H4 (cell line): ENCODE results near the gene SLC25A23. TPM values are rescaled to one million over a fixed set of nuclear protein-coding genes. Genes with fewer than 3 reads are reported as not detected.
"Not testable (repeated sequence)": the region's sequence is repeated elsewhere in the genome, so short reads cannot be mapped to it uniquely, and the experiment has no call there.

ENCODE experiments used
- DNase-seq: peaks from one replicate; pipeline ENCODE4 v3.0.0-alpha.2; 2015; ENCODE audit warnings: low spot score
- total RNA-seq: library from RNA; depleted of rRNA; stranded (reverse); fragments of >200 nt; shearing (Covaris generic); gene quantifications from 2 replicates; pipeline ENCODE4 v1.2.3, GENCODE V29; 2014; rRNA removed

The SLC25A23 gene
- total RNA-seq, 1 experiment from 2014 or later = 16.6 TPM

DNA sequence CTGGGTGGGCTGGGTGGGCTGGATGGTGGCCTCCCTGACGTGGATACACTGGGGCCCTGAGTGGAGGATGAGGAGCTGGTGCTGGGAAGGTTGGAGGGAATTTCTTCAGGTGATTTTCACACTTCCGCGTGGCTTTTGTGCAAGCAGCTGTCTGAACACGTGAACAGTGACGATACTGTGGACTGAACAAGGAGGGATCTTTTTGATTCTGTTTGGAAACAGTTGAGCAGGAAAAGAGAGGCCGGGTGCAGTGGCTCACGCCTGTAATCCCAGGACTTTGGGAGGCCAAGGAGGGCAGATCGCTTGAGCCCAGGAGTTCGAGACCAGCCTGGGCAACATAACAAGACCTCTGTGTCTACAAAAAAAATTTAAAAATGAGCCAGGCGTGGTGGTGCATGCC lies 57.5 kb downstream of the SLC25A23 start:
- no peak for DNase-seq

DNA sequence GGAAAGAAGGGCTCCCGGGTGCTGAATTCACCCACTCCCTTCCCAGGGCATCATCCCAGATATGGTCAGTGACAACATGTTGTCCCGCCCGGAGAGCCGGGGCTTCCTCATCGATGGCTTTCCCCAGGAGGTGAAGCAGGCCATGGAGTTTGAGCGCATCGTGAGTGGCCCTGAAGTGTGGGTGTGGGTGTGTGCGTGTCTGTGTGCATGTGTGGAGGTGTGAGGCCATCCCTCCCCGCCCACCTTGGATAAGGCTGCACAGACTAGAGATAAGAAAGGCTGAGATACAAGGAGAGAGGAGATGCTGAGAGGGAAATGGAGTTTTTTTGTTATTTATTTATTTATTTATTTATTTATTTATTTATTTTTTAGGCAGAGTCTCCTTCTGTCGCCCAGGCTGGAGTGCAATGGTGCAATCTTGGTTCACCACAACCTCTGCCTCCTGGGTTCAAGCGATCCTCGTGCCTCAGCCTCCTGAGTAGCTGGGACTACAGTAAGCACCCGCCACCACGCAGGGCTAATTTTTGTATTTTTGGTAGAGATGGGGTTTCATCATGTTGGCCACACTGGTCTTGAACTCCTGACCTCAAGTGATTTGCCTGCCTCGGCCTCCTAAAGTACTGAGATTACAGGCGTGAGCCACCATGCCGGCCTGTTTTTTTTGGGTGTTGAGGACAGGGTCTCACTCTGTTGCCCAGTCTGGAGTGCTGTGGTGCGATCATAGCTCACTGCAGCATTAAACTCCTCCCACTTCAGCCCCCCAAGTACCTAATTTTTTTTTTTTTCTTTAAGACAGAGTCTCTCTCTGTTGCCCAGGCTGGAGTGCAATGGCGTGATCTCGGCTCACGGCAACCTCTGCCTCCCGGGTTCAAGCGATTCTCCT lies 59.3 kb downstream of the SLC25A23 start:
- DNase-seq = not testable (repeated sequence)

DNA sequence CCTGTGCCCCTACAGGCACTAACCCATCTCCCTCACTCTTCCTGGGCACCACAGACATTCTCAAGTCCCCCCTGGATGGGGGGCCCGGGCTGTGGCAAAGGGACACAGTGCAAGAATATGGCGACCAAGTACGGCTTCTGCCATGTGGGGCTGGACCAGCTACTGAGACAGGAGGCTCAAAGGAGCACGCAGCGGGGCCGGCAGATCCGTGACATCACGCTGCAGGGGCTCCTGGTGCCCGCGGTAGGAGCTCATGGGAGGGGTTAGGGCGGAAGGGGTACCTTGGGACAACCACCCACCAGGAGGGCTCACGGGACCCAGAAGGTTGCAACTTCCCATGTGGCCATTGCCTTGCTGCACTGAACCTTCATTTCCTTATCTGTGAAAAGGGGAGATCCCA lies 63.3 kb downstream of the SLC25A23 start:
- DNase-seq = no peak

DNA sequence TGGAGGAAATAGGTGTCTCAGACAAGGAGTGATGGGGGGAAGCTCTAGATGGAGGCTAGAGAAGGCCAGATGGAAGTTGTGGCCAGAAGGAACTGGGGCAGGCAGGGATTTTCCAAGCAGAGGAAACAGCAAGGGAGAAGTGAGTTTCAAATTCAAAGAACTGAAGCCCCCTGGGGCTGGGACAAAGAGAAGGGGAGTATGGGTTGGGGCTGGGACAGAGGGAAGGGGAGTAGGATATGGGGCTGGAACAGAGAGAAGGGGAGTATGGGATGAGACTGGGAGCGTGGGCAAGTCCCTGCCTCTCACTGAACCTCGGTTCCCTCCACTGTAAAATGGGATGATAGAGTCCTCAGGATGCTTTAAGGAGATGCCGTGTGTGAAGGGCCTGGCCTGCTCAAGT lies 64.8 kb downstream of the SLC25A23 start:
- no peak for DNase-seq

DNA sequence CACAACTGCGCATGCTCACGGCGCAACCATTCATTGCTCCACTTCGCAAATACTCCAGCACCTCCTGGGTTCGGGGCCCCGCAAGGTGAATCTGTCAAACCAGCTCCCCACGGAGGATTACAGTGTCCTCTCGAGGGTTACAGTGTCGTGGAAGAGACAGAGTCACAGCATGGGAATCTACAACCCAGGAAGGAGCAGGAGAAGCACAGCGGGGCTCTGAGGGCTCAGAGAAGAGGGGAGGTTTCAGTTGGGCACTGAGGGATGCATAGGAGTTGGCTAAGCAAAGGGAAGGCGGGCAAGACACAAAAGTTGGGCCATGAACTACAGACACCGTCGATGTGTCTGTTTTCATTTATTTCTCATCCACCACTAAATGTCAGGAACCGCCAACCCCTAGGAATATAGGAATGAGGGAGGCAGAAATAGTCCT lies 65.6 kb downstream of the SLC25A23 start:
- no peak for DNase-seq

DNA sequence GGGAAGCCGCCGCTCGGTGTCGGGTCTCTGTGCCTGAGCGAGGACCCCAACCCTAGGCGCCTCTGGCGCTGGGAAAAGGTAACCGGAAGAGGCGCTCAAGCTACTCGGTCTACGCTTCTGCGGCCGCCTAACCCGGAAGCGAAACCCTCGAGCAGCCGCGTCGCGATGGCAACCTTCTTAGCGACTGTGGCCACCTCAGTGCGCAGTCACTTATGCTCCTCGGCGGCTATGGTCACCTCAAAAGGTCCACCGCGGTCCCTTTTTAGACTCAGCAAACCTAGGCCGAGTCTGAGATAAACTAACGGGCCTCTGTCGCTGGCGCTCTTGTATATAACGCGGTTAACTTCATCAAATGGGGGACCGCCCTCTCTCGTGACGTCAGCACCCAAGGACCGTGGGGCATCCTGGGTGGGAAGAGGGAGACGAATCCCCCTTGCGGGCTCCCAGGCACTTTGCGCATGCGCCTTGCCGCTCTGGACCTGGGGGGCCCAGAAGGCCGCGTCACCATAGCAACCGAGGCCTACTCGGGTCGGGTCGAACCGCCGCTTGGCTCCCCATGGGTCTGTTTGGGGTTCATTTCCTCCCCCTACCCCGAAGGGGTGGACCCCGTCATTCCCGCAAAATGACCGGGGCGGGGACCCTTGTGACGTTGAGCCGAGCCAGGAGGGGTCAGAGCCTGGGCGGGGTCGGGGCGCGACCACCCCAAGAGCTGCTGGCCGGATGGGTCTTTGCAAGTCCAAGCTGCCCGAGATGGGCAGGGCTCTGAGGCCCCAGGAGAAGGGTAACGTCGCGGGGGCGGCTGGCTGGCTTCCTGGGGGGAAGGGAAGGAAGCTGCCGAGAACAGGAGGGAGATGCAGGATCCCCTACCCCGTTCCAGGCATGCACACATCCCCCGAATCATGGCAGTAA lies 66.3 kb downstream of the SLC25A23 start, which contains the start of gene GTF2F1:
TSS of gene GTF2F1 (minus strand) at position 91 of the 909 bp plus-strand sequence. CDS start 169 bp downstream, outside the sequence.
- peak; percentile 89 for DNase-seq

DNA sequence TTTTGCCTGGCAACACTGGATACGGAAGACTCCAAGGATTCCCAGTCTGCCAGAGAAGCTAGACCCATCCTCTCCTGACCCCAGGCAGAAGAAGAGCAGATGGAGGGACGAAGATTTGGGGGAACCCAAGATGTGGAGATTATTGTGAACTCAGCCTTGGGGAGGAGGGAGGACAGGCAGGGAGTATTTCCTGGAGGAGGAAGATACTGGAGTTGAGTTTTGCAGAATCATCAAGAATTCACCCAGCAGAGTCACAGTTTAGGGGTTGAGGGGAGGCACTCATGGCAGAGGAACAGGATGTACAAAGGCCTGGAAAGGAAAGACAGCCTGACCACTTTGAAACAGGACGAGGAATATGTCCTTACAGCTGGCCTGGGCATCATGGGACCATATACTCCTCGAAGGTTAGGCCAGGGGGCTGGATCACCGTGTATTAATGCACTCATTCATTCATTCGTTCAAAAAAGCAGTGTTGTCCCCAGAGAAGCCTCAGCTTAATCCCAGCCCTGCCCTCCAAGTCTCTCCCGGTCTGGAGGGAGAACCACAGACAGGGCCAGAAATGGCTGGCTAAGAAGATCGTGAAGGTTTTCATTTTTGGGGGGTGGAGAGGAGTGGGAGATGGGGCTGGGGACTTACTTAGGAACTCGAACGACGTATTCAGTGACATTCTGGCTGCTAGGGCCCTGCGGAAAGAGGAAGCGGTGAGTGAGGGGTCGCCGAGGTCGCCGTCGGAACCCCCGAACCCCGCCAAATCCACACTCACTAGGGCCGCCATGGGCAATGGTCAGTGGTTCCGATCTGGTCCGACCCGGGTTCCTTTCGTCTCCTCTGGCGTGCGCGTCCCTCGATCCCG lies 67.1 kb downstream of the SLC25A23 start:
- no peak for DNase-seq

Other genes starting within 250 kb of the SLC25A23 start
- gene MLLT1, start 179.8 kb downstream of the SLC25A23 start, total RNA-seq = 8.1 and 9.6 TPM in 2 replicates
- not detected in 2 replicates for gene ACER1, start 126.2 kb downstream of the SLC25A23 start, total RNA-seq
- gene CLPP, start 98.3 kb downstream of the SLC25A23 start, total RNA-seq = 76.4 and 122 TPM in 2 replicates
- gene ALKBH7, start 87.0 kb downstream of the SLC25A23 start, total RNA-seq = 28.1 and 30.8 TPM in 2 replicates
- 0.55 and 0.77 TPM in 2 replicates for gene PSPN, start 83.9 kb downstream of the SLC25A23 start, total RNA-seq
- 41.1 and 48.4 TPM in 2 replicates for gene GTF2F1, start 66.6 kb downstream of the SLC25A23 start, total RNA-seq
- gene KHSRP, start 35.0 kb downstream of the SLC25A23 start, total RNA-seq = 48.5 and 54.7 TPM in 2 replicates
- not detected in 2 replicates for gene SLC25A41, start 26.0 kb downstream of the SLC25A23 start, total RNA-seq
- gene CRB3, start 4.5 kb upstream of the SLC25A23 start, total RNA-seq = not detected in 2 replicates
- gene DENND1C, start 22.0 kb upstream of the SLC25A23 start, total RNA-seq = 0.19 TPM in 1 of 2 replicates, not detected in the other
- gene TUBB4A, start 42.5 kb upstream of the SLC25A23 start, total RNA-seq = 0.87 and 9.2 TPM in 2 replicates
- 17.8 and 18.6 TPM in 2 replicates for gene TNFSF9, start 71.2 kb upstream of the SLC25A23 start, total RNA-seq
- 0.12 TPM in 1 of 2 replicates, not detected in the other for gene CD70, start 131.4 kb upstream of the SLC25A23 start, total RNA-seq
- gene TNFSF14, start 210.4 kb upstream of the SLC25A23 start, total RNA-seq = 0.04 TPM in 1 of 2 replicates, not detected in the other